Measurements from ENCODE around the gene C1RL.

DNA sequence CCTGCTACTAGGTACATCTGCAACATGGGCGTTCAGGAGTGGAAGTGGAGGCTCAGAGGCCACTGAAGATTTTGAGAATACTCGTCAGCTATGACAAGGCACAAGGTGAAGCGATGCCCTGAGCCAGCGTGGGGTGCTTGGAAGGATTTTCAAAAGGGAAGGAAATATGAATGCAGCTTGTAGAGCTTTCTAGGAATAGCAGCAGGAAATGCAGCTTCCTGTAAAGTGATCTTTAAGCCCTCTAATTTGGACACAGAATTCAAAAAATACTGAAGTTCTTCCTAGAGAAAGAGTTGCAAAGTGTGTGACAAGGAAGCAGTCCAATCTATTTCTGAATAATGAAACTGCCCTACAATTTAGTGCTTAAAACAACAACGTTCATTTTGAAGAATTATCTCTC, 61.7 kb downstream of the C1RL start:
- TF ChIP-seq, protein P1, sequence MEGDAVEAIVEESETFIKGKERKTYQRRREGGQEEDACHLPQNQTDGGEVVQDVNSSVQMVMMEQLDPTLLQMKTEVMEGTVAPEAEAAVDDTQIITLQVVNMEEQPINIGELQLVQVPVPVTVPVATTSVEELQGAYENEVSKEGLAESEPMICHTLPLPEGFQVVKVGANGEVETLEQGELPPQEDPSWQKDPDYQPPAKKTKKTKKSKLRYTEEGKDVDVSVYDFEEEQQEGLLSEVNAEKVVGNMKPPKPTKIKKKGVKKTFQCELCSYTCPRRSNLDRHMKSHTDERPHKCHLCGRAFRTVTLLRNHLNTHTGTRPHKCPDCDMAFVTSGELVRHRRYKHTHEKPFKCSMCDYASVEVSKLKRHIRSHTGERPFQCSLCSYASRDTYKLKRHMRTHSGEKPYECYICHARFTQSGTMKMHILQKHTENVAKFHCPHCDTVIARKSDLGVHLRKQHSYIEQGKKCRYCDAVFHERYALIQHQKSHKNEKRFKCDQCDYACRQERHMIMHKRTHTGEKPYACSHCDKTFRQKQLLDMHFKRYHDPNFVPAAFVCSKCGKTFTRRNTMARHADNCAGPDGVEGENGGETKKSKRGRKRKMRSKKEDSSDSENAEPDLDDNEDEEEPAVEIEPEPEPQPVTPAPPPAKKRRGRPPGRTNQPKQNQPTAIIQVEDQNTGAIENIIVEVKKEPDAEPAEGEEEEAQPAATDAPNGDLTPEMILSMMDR (IDR thresholded peaks at IDR 0.05) = no peak
- no peak for TF ChIP-seq POLR2AphosphoS5 (IDR thresholded peaks at IDR 0.05)

Measured in suprapubic skin (tissue), 3 donors.